PC-9 (cell line): ENCODE data around the gene C17orf113. TPM values are rescaled to one million over a fixed set of nuclear protein-coding genes. Genes with fewer than 3 reads are reported as not detected.
"Not testable (repeated sequence)": the region's sequence is repeated elsewhere in the genome, so short reads cannot be mapped to it uniquely, and the experiment has no call there.

ENCODE experiments used
- BruUV-seq: library from RNA; stranded (reverse); fragments of 400-500 nt; replicated peaks from 2 replicates; lab custom pipeline; 2021; lab: Mats Ljungman, UMichigan
- CTCF ChIA-PET: fragments of 300-600 bp; sonication (Branson Sonifier 250); formaldehyde crosslinking; loops from one replicate; lab custom pipeline; 2022; ENCODE audit warnings: antibody characterized with exemption; lab: Charles Lee
- POLR2A ChIA-PET: fragments of 300-600 bp; sonication (Branson Sonifier 250); formaldehyde crosslinking; loops from one replicate; lab custom pipeline; 2022; ENCODE audit warnings: antibody characterized with exemption; ENCODE audit not compliant: unreplicated experiment; lab: Charles Lee
- DNase-seq, 2 experiments: peaks; one replicate each; pipeline versions ENCODE4 v3.0.0 to v3.0.0-alpha.2; 2015 to 2022; ENCODE audit warnings: mixed read lengths in 1 of 2
- H2AFZ ChIP-seq: fragments of 200-600 bp; sonication (generic); 2 replicates; pipeline ENCODE4 v1.8.1; 2017; ENCODE audit warnings: antibody characterized with exemption
- H3F3A ChIP-seq: fragments of 200-600 bp; sonication (generic); 2 replicates; pipeline ENCODE4 v1.8.1; 2017; ENCODE audit warnings: antibody characterized with exemption, mild to moderate bottlenecking, low read depth; ENCODE audit not compliant: insufficient read depth
- H3K27ac ChIP-seq: fragments of 200-600 bp; sonication (generic); 2 replicates; pipeline ENCODE4 v1.6.1; 2016; ENCODE audit warnings: mixed run types
- H3K27me3 ChIP-seq: fragments of 200-600 bp; sonication (generic); 2 replicates; pipeline ENCODE4 v1.6.1; 2016; ENCODE audit warnings: low read depth, mixed run types; ENCODE audit not compliant: insufficient read depth
- H3K36me3 ChIP-seq: fragments of 200-600 bp; sonication (generic); 2 replicates; pipeline ENCODE4 v1.6.1; 2016; ENCODE audit warnings: low read depth, mixed run types
- H3K4me1 ChIP-seq: fragments of 200-600 bp; sonication (generic); replicated peaks from 2 replicates; pipeline ENCODE4 v1.6.1; 2016; ENCODE audit warnings: mixed run types; ENCODE audit not compliant: insufficient read depth
- H3K4me2 ChIP-seq: fragments of 200-600 bp; sonication (generic); 2 replicates; pipeline ENCODE4 v1.6.1; 2017; ENCODE audit warnings: mixed run types
- H3K4me3 ChIP-seq: fragments of 200-600 bp; sonication (generic); 2 replicates; pipeline ENCODE4 v1.6.1; 2016; ENCODE audit warnings: mixed run types
- H3K79me2 ChIP-seq: fragments of 200-600 bp; sonication (generic); 2 replicates; pipeline ENCODE4 v1.6.1; 2017; ENCODE audit warnings: low read depth, mixed run types
- H3K9me2 ChIP-seq: fragments of 200-600 bp; sonication (generic); 2 replicates; pipeline ENCODE4 v1.8.1; 2017; ENCODE audit warnings: mild to moderate bottlenecking; ENCODE audit not compliant: insufficient read depth
- H3K9me3 ChIP-seq: fragments of 200-600 bp; sonication (generic); 2 replicates; pipeline ENCODE4 v1.8.1; 2016; ENCODE audit warnings: low read depth; ENCODE audit not compliant: insufficient read depth
- H4K20me1 ChIP-seq: fragments of 200-600 bp; sonication (generic); 2 replicates; pipeline ENCODE4 v1.8.1; 2017; ENCODE audit not compliant: insufficient read depth
- CTCF ChIP-seq: fragments of 200-600 bp; sonication (generic); conservative IDR thresholded peaks from 2 replicates; pipeline ENCODE4 v1.6.1; 2017; ENCODE audit warnings: mixed run types, antibody characterized with exemption, mild to moderate bottlenecking, moderate library complexity
- EZH2 ChIP-seq: fragments of 200-600 bp; sonication (generic); IDR thresholded peaks from 2 replicates; pipeline ENCODE4 v1.8.0; 2017; ENCODE audit warnings: antibody characterized with exemption, low read depth
- intact Hi-C: fragments of 100-400 bp; cut with micrococcal nuclease; formaldehyde crosslinking; loops from one replicate; pipeline ENCODE4 v1.10.0; 2022; ENCODE audit not compliant: unreplicated experiment
- total RNA-seq: library from RNA; stranded (reverse); gene quantifications from 2 replicates; pipeline ENCODE4 v1.2.3, GENCODE V29; 2021

C17orf113 gene
- total RNA-seq, 1 experiment from 2014 or later: 3.4 TPM

GRCh38 chr17:42012363-42012762, 38.0 kb downstream of the C17orf113 start:
- H3K9me2 ChIP-seq, H3K27ac ChIP-seq, H3K27me3 ChIP-seq, H3K4me2 ChIP-seq, H2AFZ ChIP-seq, BruUV-seq, H3K4me3 ChIP-seq, DNase-seq, H3K9me3 ChIP-seq, CTCF ChIA-PET, intact Hi-C loops: not testable (repeated sequence)
- POLR2A ChIA-PET: interaction anchor here (0.7 kb wide), 1 partner anchor 324 kb away, joined by 4 read pairs; no protein-coding TSS in a partner anchor
- Histone ChIP-seq H3K36me3 (0 out of 2 replicates have a peak, but pooled peaks cover 12% of the 10 kb centered on the region), H3F3A (peaks cover 26% of the 10 kb centered on the region; the same call in 1 of the 2 replicates), H3K4me1 (peaks cover 43% of the 10 kb centered on the region), H3K79me2 (peaks cover 99% of the 10 kb centered on the region), H4K20me1 (peaks cover 72% of the 10 kb centered on the region)

- intact Hi-C loops: no loop called here
Observed at GRCh38 chr17:42010898-42011516, 39.4 kb downstream of the C17orf113 start.

GRCh38 chr17:42010266-42010680, 40.1 kb downstream of the C17orf113 start:
- H3K27me3 ChIP-seq, intact Hi-C loops, H3K9me2 ChIP-seq, CTCF ChIA-PET, BruUV-seq, H3K9me3 ChIP-seq, H3K4me3 ChIP-seq, H2AFZ ChIP-seq: not testable (repeated sequence)
- peaks cover 33% of the 10 kb centered on the region for H3K4me1 ChIP-seq
- H4K20me1 ChIP-seq: peaks cover 91% of the 10 kb centered on the region
- peak in 1 of 2 experiments; percentile 54 for DNase-seq
- H3K4me2 ChIP-seq: peak overlapping the region; percentile 48
- peak overlapping the region; percentile 37; the same call in 1 of the 2 replicates for H3K27ac ChIP-seq
- H3F3A ChIP-seq: peaks cover 24% of the 10 kb centered on the region; the same call in 1 of the 2 replicates
- peaks cover 99% of the 10 kb centered on the region for H3K79me2 ChIP-seq
- POLR2A ChIA-PET: interaction anchor here (0.6 kb wide), 1 partner anchor 184 kb away, joined by 4 read pairs; the partner anchor contains the start of gene GHDC
- 0 out of 2 replicates have a peak, but pooled peaks cover 12% of the 10 kb centered on the region for H3K36me3 ChIP-seq

More at GRCh38 chr17:42010898-42011516, 39.4 kb downstream of the C17orf113 start:
- Histone ChIP-seq H3K9me2 (no peaks in the 10 kb centered on the region), H3K27me3 (no peaks in the 10 kb centered on the region), H3F3A (peaks cover 26% of the 10 kb centered on the region; the same call in 1 of the 2 replicates), H3K4me2 (peak overlapping the region; percentile 48), H3K36me3 (0 out of 2 replicates have a peak, but pooled peaks cover 12% of the 10 kb centered on the region), H3K9me3 (no peaks in the 10 kb centered on the region), H3K4me1 (peaks cover 39% of the 10 kb centered on the region), H3K27ac (peak overlapping the region; percentile 37), H2AFZ (no peak overlapping the region), H4K20me1 (peaks cover 86% of the 10 kb centered on the region), H3K79me2 (peaks cover 100% of the 10 kb centered on the region), H3K4me3 (no peak overlapping the region)
- POLR2A ChIA-PET: no interaction called here
- CTCF ChIA-PET: no interaction called here
- TF ChIP-seq EZH2: no peak
- DNase-seq: no peak
- BruUV-seq: no TSS peak

DNA sequence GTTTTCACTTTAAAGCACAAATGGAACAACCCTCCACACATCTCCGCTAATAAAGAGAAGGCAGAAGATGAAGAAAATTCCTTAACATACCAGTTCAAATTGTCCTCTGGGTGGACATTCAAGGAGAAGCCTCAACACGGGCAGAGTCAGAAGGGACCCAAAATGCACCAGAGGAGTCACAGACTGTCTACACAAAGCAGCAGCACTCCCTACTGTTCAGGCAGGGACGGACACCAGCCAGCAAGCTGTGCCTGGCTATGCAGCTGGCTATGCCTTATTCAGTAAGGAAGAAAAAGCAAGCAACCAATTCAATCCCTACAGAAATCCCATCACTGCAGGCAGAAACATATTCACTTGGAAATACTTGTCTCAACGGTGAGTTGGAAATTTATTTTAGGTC, 41.2 kb downstream of the C17orf113 start:
- no peak overlapping the region for H2AFZ ChIP-seq
- no peaks in the 10 kb centered on the region for H3K9me2 ChIP-seq
- ChIA-PET POLR2A (no interaction called here), CTCF (no interaction called here)
- no peak overlapping the region for H3K4me2 ChIP-seq
- H3K27ac ChIP-seq: no peak overlapping the region
- H4K20me1 ChIP-seq: peaks cover 91% of the 10 kb centered on the region
- H3F3A ChIP-seq: peaks cover 20% of the 10 kb centered on the region; the same call in 1 of the 2 replicates
- H3K27me3 ChIP-seq: no peaks in the 10 kb centered on the region
- H3K9me3 ChIP-seq: no peaks in the 10 kb centered on the region
- intact Hi-C loops: no loop called here
- peaks cover 99% of the 10 kb centered on the region for H3K79me2 ChIP-seq
- no TSS peak for BruUV-seq
- H3K4me1 ChIP-seq: peaks cover 28% of the 10 kb centered on the region
- no peak for DNase-seq
- TF ChIP-seq CTCF: no peak
- TF ChIP-seq EZH2: no peak
- no peak overlapping the region for H3K4me3 ChIP-seq
- 0 out of 2 replicates have a peak, but pooled peaks cover 12% of the 10 kb centered on the region for H3K36me3 ChIP-seq
